ENCODE data around the gene SHANK1.

SHANK1 gene

GRCh38 chr19:50716178-50717025, 3.2 kb downstream of the SHANK1 start (continued):
- TF ChIP-seq ZNF785 (tag by site-specific recombination; IDR thresholded peaks at IDR 0.05): no peak

- H3K27ac ChIP-seq (ENCODE audit: extremely low read depth, low read depth, low read length): no peak overlapping the region
Observed at GRCh38 chr19:50713556-50714236, 5.9 kb downstream of the SHANK1 start.

More at GRCh38 chr19:50713556-50714236, 5.9 kb downstream of the SHANK1 start:
- TF ChIP-seq KLF1 (tag by site-specific recombination; IDR thresholded peaks at IDR 0.05) (no peak), BCL11A (tag by site-specific recombination; IDR thresholded peaks at IDR 0.05; ENCODE audit: low read depth) (no peak), ZNF274 (IDR thresholded peaks at IDR 0.05; ENCODE audit: low read length) (no peak), ZNF274 (tag by site-specific recombination; IDR thresholded peaks at IDR 0.05; ENCODE audit: borderline replicate concordance) (no peak), ZNF26 (tag by site-specific recombination; IDR thresholded peaks at IDR 0.05) (no peak), ZNF112 (tag by site-specific recombination; IDR thresholded peaks at IDR 0.05) (no peak), OSR2 (tag by site-specific recombination; IDR thresholded peaks at IDR 0.05) (no peak), ZNF704 (tag by site-specific recombination; IDR thresholded peaks at IDR 0.05) (no peak), ZNF623 (tag by site-specific recombination; IDR thresholded peaks at IDR 0.05) (no peak), ZNF362 (tag by site-specific recombination; IDR thresholded peaks at IDR 0.05) (no peak), REPIN1 (tag by site-specific recombination; IDR thresholded peaks at IDR 0.05; ENCODE audit: low read depth) (no peak), SALL2 (tag by site-specific recombination; IDR thresholded peaks at IDR 0.05; ENCODE audit: borderline replicate concordance) (no peak), ZNF670 (tag by site-specific recombination; IDR thresholded peaks at IDR 0.05; ENCODE audit: low read depth) (no peak), FEZF1 (tag by site-specific recombination; IDR thresholded peaks at IDR 0.05) (no peak), MYNN (tag by site-specific recombination; IDR thresholded peaks at IDR 0.05; ENCODE audit: borderline replicate concordance) (no peak), ZSCAN4 (tag by site-specific recombination; IDR thresholded peaks at IDR 0.05) (no peak), ZBTB7A (tag by site-specific recombination; IDR thresholded peaks at IDR 0.05; ENCODE audit: low read depth) (no peak), ZEB2 (tag by site-specific recombination; IDR thresholded peaks at IDR 0.05) (no peak), AEBP2 (tag by site-specific recombination; IDR thresholded peaks at IDR 0.05; ENCODE audit: borderline replicate concordance) (no peak), YY2 (tag by site-specific recombination; IDR thresholded peaks at IDR 0.05) (no peak)
- Histone ChIP-seq H3K9me3 (ENCODE audit: control insufficient read depth, insufficient read depth, low read depth, low read length) (no peaks in the 10 kb centered on the region), H3K4me1 (ENCODE audit: control insufficient read depth, insufficient read depth, low read length) (no peaks in the 10 kb centered on the region), H3K4me3 (ENCODE audit: low read depth, low read length) (no peak overlapping the region), H3K36me3 (ENCODE audit: control insufficient read depth in 2 of 2, insufficient read depth in 1 of 2, low read length in 2 of 2) (no peaks in the 10 kb centered on the region)
- ChIA-PET CTCF (interaction anchor here (0.6 to 2.0 kb wide), 5 partner anchors 9 to 639 kb away, joined by 3 to 11 read pairs (median 4); no protein-coding TSS in a partner anchor), POLR2A (interaction anchor here (0.7 kb wide), 1 partner anchor 11 kb away, joined by 3 read pairs; no protein-coding TSS in a partner anchor)
